Esophagus squamous epithelium (tissue), 5 donors: ENCODE measurements around the gene PLS3. TPM values are rescaled to one million over a fixed set of nuclear protein-coding genes. Genes with fewer than 3 reads are reported as not detected.
"Not testable (repeated sequence)": the region's sequence is repeated elsewhere in the genome, so short reads cannot be mapped to it uniquely, and the experiment has no call there.

Experiments
- DNase-seq: peaks from one replicate; lab custom pipeline; 2025; lab: John Stamatoyannopoulos, UW
- H3K27ac ChIP-seq, 4 donors: fragments of 200-600 bp; sonication (generic); one replicate each; pipeline ENCODE4 v1.5.1; 2016 to 2019; ENCODE audit warnings: mild to moderate bottlenecking in 1 of 4
- H3K27me3 ChIP-seq, 4 donors: fragments of 200-600 bp; sonication (generic); 1 replicate in 3 of 4; 2 replicates in 1 of 4; pipeline versions ENCODE4 v1.5.1 to v1.6.0; 2017 to 2021; ENCODE audit warnings: antibody characterized with exemption in 1 of 4
- H3K36me3 ChIP-seq, 3 donors: fragments of 200-600 bp; sonication (generic); one replicate each; pipeline ENCODE4 v1.5.1; 2016 to 2019
- H3K4me1 ChIP-seq, 3 donors: fragments of 200-600 bp; sonication (generic); one replicate each; pipeline ENCODE4 v1.5.1; 2017 to 2019
- H3K4me3 ChIP-seq, 4 donors: fragments of 200-600 bp; sonication (generic); 1 replicate in 3 of 4; 2 replicates in 1 of 4; pipeline ENCODE4 v1.5.1; 2016 to 2019; ENCODE audit warnings: mild to moderate bottlenecking in 2 of 4, moderate library complexity in 1 of 4
- H3K9me3 ChIP-seq, 3 donors: fragments of 200-600 bp; sonication (generic); one replicate each; pipeline ENCODE4 v1.5.1; 2016 to 2019
- CTCF ChIP-seq, 6 experiments: fragments of 450-650 bp in 4 of 6; fragments of 200-600 bp in 2 of 6; sonication (generic) in 2 of 6; IDR thresholded peaks; one replicate each; pipeline ENCODE4 v1.5.1; 2016 to 2019; ENCODE audit warnings: antibody characterized with exemption in 6 of 6, mild to moderate bottlenecking in 4 of 6, moderate library complexity in 4 of 6
- POLR2A ChIP-seq, 4 donors: fragments of 450-650 bp; IDR thresholded peaks; one replicate each; pipeline ENCODE4 v1.6.1; 2017; ENCODE audit warnings: antibody characterized with exemption in 4 of 4, mild to moderate bottlenecking in 4 of 4, moderate library complexity in 3 of 4
- WGBS, 2 donors: methylation state at CpG; one replicate each; pipeline ENCODE4 v1.1.5; 2018; 5-methylcytosine and 5-hydroxymethylcytosine counted together
- intact Hi-C: fragments of 100-400 bp; cut with DNase I; formaldehyde crosslinking; loops from one replicate; pipeline ENCODE4 v1.15.0; 2022
- total RNA-seq, 4 donors: library from RNA; depleted of rRNA; stranded (reverse); fragments of >200 nt; gene quantifications; one replicate each; pipeline ENCODE4 v1.1.0, GENCODE V29; 2016
- donor health status: DM: yes; HTN: yes; CAD: no.

Gene PLS3
- total RNA-seq, 4 donors from 2014 or later: 142 to 196 (median 149) TPM

GRCh38 chrX:115639334-115639880 is 78.4 kb downstream of the PLS3 start:
- 37 to 58% methylated on average over 5 of the region's 5 CpGs for WGBS, 2 donors
- TF ChIP-seq CTCF (IDR thresholded peaks at IDR 0.05) (no peak), POLR2A (IDR thresholded peaks at IDR 0.05) (no peak)
- DNase-seq: no peak
- no peak overlapping the region for H3K4me3 ChIP-seq
- H3K9me3 ChIP-seq: no peaks in the 10 kb centered on the region
- peaks cover 0 to 73% (median 0%) of the 10 kb centered on the region in 3 donors for H3K36me3 ChIP-seq
- H3K27ac ChIP-seq: no peak overlapping the region
- intact Hi-C loops: no loop called here
- H3K4me1 ChIP-seq: peaks cover 0 to 6% (median 0%) of the 10 kb centered on the region in 3 donors
- H3K27me3 ChIP-seq: peaks cover 0 to 3% (median 0%) of the 10 kb centered on the region in 4 donors

- Histone ChIP-seq H3K36me3 (peaks cover 0 to 71% (median 0%) of the 10 kb centered on the region in 3 donors), H3K27me3 (peaks cover 0 to 3% (median 0%) of the 10 kb centered on the region in 4 donors), H3K4me3 (no peak overlapping the region), H3K27ac (peak overlapping the region in 2 of 4 donors; percentile 33 to 56), H3K9me3 (no peaks in the 10 kb centered on the region), H3K4me1 (peaks cover 0 to 6% (median 0%) of the 10 kb centered on the region in 3 donors)
- 64% methylated on average over 2 of the region's 2 CpGs; no CpG with 5 or more reads in 1 of the 2 donors for WGBS, 2 donors
- intact Hi-C loops: loop anchor here (10.0 kb wide), 1 partner anchor 308 kb away; no protein-coding TSS in a partner anchor
- DNase-seq: no peak
- TF ChIP-seq POLR2A (IDR thresholded peaks at IDR 0.05): no peak
- TF ChIP-seq CTCF (IDR thresholded peaks at IDR 0.05): no peak
Measured at GRCh38 chrX:115642311-115642710, 81.3 kb downstream of the PLS3 start.

- intact Hi-C loops: loop anchor here (10.0 kb wide), 1 partner anchor 308 kb away; no protein-coding TSS in a partner anchor
- H3K27ac ChIP-seq: peak overlapping the region in 2 of 4 donors; percentile 33 to 56
- DNase-seq: no peak
Measured at GRCh38 chrX:115642895-115643530, 82.0 kb downstream of the PLS3 start.

GRCh38 chrX:115644397-115644796 is 83.4 kb downstream of the PLS3 start:
- DNase-seq, H3K4me1 ChIP-seq, H3K9me3 ChIP-seq, H3K4me3 ChIP-seq, H3K27ac ChIP-seq, H3K27me3 ChIP-seq: not testable (repeated sequence)
- peaks cover 0 to 77% (median 0%) of the 10 kb centered on the region in 3 donors for H3K36me3 ChIP-seq
- intact Hi-C loops: loop anchor here (10.0 kb wide), 1 partner anchor 310 kb away; no protein-coding TSS in a partner anchor
- 70 to 75% methylated on average over 2 to 5 of the region's 5 CpGs for WGBS, 2 donors

More at GRCh38 chrX:115642895-115643530, 82.0 kb downstream of the PLS3 start:
- TF ChIP-seq CTCF (IDR thresholded peaks at IDR 0.05) (peak; percentile 79 to 100 (median 87)), POLR2A (IDR thresholded peaks at IDR 0.05) (no peak)
- H3K36me3 ChIP-seq: peaks cover 0 to 71% (median 0%) of the 10 kb centered on the region in 3 donors
- WGBS, 2 donors: 23 to 26% methylated on average over 5 of the region's 5 CpGs
- H3K4me1 ChIP-seq: peaks cover 0 to 6% (median 0%) of the 10 kb centered on the region in 3 donors
- peaks cover 0 to 3% (median 0%) of the 10 kb centered on the region in 4 donors for H3K27me3 ChIP-seq
- no peak overlapping the region for H3K4me3 ChIP-seq
- H3K9me3 ChIP-seq: no peaks in the 10 kb centered on the region

- Histone ChIP-seq H3K36me3 (peaks cover 0 to 54% (median 0%) of the 10 kb centered on the region in 3 donors), H3K27me3 (no peaks in the 10 kb centered on the region), H3K9me3 (no peaks in the 10 kb centered on the region), H3K4me3 (no peak overlapping the region), H3K27ac (peak overlapping the region in 1 of 4 donors; percentile 17), H3K4me1 (no peaks in the 10 kb centered on the region)
- 56 to 58% methylated on average over 5 of the region's 5 CpGs for WGBS, 2 donors
- intact Hi-C loops: loop anchor here (10.0 kb wide), 1 partner anchor 315 kb away; no protein-coding TSS in a partner anchor
- no peak for DNase-seq
- TF ChIP-seq POLR2A (IDR thresholded peaks at IDR 0.05) (no peak), CTCF (IDR thresholded peaks at IDR 0.05) (no peak)
Measured at GRCh38 chrX:115649461-115650063, 88.6 kb downstream of the PLS3 start.
